ENCODE measurements around the gene NOL6. TPM values are rescaled to one million over a fixed set of nuclear protein-coding genes. Genes with fewer than 3 reads are reported as not detected.

NOL6 gene
- total and polyA plus RNA-seq, 2 experiments from 2014 or later: 17.2 to 18.6 TPM

DNA sequence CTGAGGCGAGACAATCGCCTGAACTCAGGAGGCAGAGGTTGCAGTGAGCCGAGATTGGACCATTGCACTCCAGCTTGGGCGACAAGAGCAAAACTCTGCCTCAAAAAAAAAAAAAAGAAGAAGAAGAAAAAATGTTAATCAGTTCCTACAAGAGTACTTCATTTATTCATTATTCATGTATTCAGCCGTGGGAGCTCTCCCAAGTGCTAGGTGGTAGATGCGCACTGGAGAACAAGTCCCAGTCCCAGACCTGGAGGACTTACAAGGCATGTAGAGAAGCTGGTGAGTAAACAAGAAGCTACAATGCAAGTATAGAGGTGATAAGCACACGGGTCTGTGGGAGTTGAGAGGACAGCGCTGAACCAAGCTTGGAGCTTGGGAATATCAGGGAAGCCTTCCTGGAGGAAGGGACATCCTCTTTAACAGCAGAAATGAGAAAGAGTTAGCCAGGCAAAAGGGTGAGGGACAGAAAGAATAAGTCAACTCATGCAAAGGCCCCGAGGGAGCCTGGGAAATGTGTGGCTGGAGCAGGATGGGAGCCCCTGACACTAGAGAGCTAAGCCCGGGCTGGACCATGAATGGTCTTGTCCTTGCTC is 53.9 kb downstream of the NOL6 start:
- TF ChIP-seq, protein P1, sequence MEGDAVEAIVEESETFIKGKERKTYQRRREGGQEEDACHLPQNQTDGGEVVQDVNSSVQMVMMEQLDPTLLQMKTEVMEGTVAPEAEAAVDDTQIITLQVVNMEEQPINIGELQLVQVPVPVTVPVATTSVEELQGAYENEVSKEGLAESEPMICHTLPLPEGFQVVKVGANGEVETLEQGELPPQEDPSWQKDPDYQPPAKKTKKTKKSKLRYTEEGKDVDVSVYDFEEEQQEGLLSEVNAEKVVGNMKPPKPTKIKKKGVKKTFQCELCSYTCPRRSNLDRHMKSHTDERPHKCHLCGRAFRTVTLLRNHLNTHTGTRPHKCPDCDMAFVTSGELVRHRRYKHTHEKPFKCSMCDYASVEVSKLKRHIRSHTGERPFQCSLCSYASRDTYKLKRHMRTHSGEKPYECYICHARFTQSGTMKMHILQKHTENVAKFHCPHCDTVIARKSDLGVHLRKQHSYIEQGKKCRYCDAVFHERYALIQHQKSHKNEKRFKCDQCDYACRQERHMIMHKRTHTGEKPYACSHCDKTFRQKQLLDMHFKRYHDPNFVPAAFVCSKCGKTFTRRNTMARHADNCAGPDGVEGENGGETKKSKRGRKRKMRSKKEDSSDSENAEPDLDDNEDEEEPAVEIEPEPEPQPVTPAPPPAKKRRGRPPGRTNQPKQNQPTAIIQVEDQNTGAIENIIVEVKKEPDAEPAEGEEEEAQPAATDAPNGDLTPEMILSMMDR (IDR thresholded peaks at IDR 0.05; ENCODE audit: low read depth, low read length): no peak

DNA sequence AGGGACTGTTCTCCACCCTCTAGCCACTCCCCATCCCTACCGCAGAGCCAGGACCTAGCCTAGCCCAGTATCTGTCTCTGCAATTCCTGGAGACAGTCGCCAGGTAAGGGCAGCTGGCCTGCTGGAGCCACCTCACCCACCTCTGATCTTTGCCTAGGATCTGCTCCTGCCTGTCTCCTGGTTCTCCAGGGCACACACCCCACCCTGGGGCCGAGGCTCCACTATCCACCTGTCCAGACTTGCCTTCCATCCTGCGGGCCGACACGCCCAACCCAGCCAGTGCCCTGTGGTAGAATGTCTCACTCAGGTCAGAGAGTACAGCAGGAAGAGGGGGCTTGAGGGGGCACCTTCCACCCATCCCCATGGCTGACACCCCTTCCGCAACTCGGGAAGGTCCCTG is 55.6 kb downstream of the NOL6 start:
- TF ChIP-seq, protein P1 (IDR thresholded peaks at IDR 0.05; ENCODE audit: low read depth, low read length): no peak
- Histone ChIP-seq H3K27ac (no peak overlapping the region), H3K9me3 (ENCODE audit: low read depth) (no peaks in the 10 kb centered on the region), H3K27me3 (no peaks in the 10 kb centered on the region), H3K4me3 (no peak overlapping the region), H3K36me3 (no peaks in the 10 kb centered on the region), H3K4me1 (ENCODE audit: low read depth) (no peaks in the 10 kb centered on the region)
- DNase-seq (ENCODE audit: low read depth in 1 of 2, low spot score in 1 of 2): no peak

More for the DNA sequence above, 53.9 kb downstream of the NOL6 start:
- Histone ChIP-seq H3K4me3 (no peak overlapping the region), H3K9me3 (ENCODE audit: low read depth) (no peaks in the 10 kb centered on the region), H3K27ac (no peak overlapping the region), H3K36me3 (no peaks in the 10 kb centered on the region), H3K27me3 (no peaks in the 10 kb centered on the region), H3K4me1 (ENCODE audit: low read depth) (no peaks in the 10 kb centered on the region)
- no peak for DNase-seq (ENCODE audit: low read depth in 1 of 2, low spot score in 1 of 2)

DNA sequence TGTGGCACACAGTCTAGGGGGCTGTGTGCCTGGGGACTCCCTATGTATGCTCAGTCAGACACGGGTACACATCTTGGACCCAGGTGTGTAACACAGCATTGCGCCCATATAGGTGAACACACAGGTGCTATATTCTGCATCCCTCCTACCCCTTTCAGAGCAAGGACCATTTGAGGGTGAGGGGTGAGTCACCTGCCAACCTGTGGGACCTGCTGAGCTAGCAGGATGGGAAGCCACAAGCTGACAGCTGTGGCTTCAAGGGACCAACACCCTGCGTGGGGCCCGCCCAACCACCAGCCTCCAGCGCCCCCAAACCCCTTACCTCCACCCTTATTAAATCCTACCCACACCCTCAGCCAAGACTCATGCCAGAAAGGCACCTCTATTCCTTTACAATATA is 56.7 kb downstream of the NOL6 start:
- no peak overlapping the region for H3K4me3 ChIP-seq
- H3K4me1 ChIP-seq (ENCODE audit: low read depth): no peaks in the 10 kb centered on the region
- no peaks in the 10 kb centered on the region for H3K9me3 ChIP-seq (ENCODE audit: low read depth)
- TF ChIP-seq, protein P1 (IDR thresholded peaks at IDR 0.05; ENCODE audit: low read depth, low read length): no peak
- H3K36me3 ChIP-seq: no peaks in the 10 kb centered on the region
- DNase-seq (ENCODE audit: low read depth in 1 of 2, low spot score in 1 of 2): no peak
- no peaks in the 10 kb centered on the region for H3K27me3 ChIP-seq
- H3K27ac ChIP-seq: no peak overlapping the region

DNA sequence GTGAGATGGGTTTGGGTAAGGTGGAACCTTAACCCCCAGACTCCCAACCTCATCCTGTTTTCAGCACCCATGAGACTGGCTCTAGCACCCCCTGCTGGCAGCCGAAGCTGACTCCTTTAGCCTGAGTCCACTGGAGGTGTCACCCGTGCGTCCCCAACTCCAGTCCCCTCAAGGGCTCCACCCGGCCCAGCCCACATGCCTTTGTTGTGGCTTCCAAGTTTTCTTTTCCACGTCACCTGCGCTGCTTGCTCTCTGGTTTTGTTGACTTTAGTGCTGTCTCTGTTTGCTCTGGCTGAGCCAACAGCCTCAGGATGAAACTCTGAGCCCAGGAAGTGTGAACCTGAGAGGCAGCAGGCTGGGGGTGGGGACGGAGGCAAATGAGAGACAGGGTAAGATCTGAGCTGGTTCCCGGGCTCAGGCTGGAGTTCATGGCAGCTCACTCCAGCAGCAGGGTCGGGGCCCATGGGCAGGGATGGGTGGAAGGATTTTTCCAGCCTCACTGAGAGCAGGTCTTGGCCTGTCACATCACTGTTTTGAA is 58.2 kb downstream of the NOL6 start:
- Histone ChIP-seq H3K9me3 (ENCODE audit: low read depth) (no peaks in the 10 kb centered on the region), H3K36me3 (no peaks in the 10 kb centered on the region), H3K27me3 (no peaks in the 10 kb centered on the region), H3K4me1 (ENCODE audit: low read depth) (no peaks in the 10 kb centered on the region), H3K27ac (no peak overlapping the region), H3K4me3 (no peak overlapping the region)
- TF ChIP-seq, protein P1 (IDR thresholded peaks at IDR 0.05; ENCODE audit: low read depth, low read length): peak; percentile 87
- DNase-seq (ENCODE audit: low read depth in 1 of 2, low spot score in 1 of 2): peak; percentile 52 to 78

DNA sequence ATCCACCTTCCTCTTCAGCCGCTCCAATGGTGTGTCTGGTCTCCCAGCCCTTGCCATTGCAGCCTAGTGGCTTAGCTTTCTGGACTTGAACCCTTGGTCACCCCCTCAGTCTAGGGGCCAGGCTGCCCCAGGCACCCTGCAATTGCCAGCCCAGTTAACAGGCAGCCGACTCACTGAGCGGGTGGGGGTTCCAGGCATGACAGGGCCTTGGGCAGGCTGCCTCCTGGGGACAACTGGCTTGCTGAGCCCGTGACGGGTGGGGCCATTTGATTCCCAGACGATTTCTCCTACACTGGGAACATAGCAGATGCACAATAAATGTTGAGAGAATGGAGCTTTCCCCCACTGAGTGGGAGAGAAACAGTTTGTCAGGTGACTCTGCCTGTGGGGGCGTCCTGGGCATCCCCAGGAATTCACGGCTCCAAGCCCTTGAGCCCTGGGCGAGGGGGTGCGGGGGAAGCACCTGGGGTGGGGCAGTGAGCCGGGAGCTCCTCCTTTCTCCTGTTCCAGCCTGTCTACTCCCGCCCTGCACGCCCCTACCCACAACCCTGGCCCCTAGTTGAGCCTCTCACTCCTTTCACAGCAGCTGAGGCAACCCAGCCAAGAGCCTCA is 58.7 kb downstream of the NOL6 start:
- H3K4me1 ChIP-seq (ENCODE audit: low read depth): no peaks in the 10 kb centered on the region
- TF ChIP-seq, protein P1 (IDR thresholded peaks at IDR 0.05; ENCODE audit: low read depth, low read length): no peak
- H3K9me3 ChIP-seq (ENCODE audit: low read depth): no peaks in the 10 kb centered on the region
- DNase-seq (ENCODE audit: low read depth in 1 of 2, low spot score in 1 of 2): no peak
- H3K36me3 ChIP-seq: no peaks in the 10 kb centered on the region
- H3K27ac ChIP-seq: no peak overlapping the region
- no peaks in the 10 kb centered on the region for H3K27me3 ChIP-seq
- H3K4me3 ChIP-seq: no peak overlapping the region
